Measurements from ENCODE around the gene SLC7A9.

The SLC7A9 gene

GRCh38 chr19:32863301-32863700 lies 6.3 kb downstream of the SLC7A9 start:
- TF ChIP-seq YY1 (IDR thresholded peaks at IDR 0.05; ENCODE audit: low read depth) (no peak), ZBTB7A (IDR thresholded peaks at IDR 0.05; ENCODE audit: low read depth) (no peak), EP300 (IDR thresholded peaks at IDR 0.05; ENCODE audit: borderline replicate concordance) (no peak), USF1 (IDR thresholded peaks at IDR 0.05) (no peak)

- TF ChIP-seq TAF1 (IDR thresholded peaks at IDR 0.05; ENCODE audit: low read depth) (no peak), CEBPB (IDR thresholded peaks at IDR 0.05) (no peak), EGR1 (IDR thresholded peaks at IDR 0.05) (no peak), ZBTB7A (IDR thresholded peaks at IDR 0.05; ENCODE audit: low read depth) (no peak), NFIC (IDR thresholded peaks at IDR 0.05) (no peak)
Observed at GRCh38 chr19:32862741-32863140, 6.8 kb downstream of the SLC7A9 start.

- TF ChIP-seq TCF12 (IDR thresholded peaks at IDR 0.05; ENCODE audit: low read depth) (no peak), CEBPB (IDR thresholded peaks at IDR 0.05) (no peak)
Observed at GRCh38 chr19:32862173-32862572, 7.4 kb downstream of the SLC7A9 start.

GRCh38 chr19:32861596-32861995 lies 8.0 kb downstream of the SLC7A9 start:
- no peak for TF ChIP-seq TAF1 (IDR thresholded peaks at IDR 0.05; ENCODE audit: low read depth)
- TF ChIP-seq NFIC (IDR thresholded peaks at IDR 0.05), result no peak
- TF ChIP-seq TCF12 (IDR thresholded peaks at IDR 0.05; ENCODE audit: low read depth), result no peak
- TF ChIP-seq FOXM1 (IDR thresholded peaks at IDR 0.05; ENCODE audit: borderline replicate concordance, low read depth), result no peak
- no peak for TF ChIP-seq RAD21 (IDR thresholded peaks at IDR 0.05; ENCODE audit: low read depth)
- TF ChIP-seq USF1 (IDR thresholded peaks at IDR 0.05), result no peak

- TF ChIP-seq MAX (IDR thresholded peaks at IDR 0.05) (no peak), CEBPB (IDR thresholded peaks at IDR 0.05) (no peak), RAD21 (IDR thresholded peaks at IDR 0.05; ENCODE audit: low read depth) (no peak), FOXM1 (IDR thresholded peaks at IDR 0.05; ENCODE audit: borderline replicate concordance, low read depth) (no peak), EP300 (IDR thresholded peaks at IDR 0.05; ENCODE audit: borderline replicate concordance) (no peak), ZBTB7A (IDR thresholded peaks at IDR 0.05; ENCODE audit: low read depth) (no peak), EGR1 (IDR thresholded peaks at IDR 0.05) (no peak), TAF1 (IDR thresholded peaks at IDR 0.05; ENCODE audit: low read depth) (no peak), NFIC (IDR thresholded peaks at IDR 0.05) (no peak), YY1 (IDR thresholded peaks at IDR 0.05; ENCODE audit: low read depth) (no peak), USF1 (IDR thresholded peaks at IDR 0.05) (no peak), TEAD4 (IDR thresholded peaks at IDR 0.05) (no peak), CREB1 (IDR thresholded peaks at IDR 0.05; ENCODE audit: low read depth) (no peak), REST (IDR thresholded peaks at IDR 0.05; ENCODE audit: low read depth) (no peak), TCF12 (IDR thresholded peaks at IDR 0.05; ENCODE audit: low read depth) (no peak)
Observed at GRCh38 chr19:32859591-32859990, 10.0 kb downstream of the SLC7A9 start.

- TF ChIP-seq USF1 (IDR thresholded peaks at IDR 0.05) (no peak), FOXM1 (IDR thresholded peaks at IDR 0.05; ENCODE audit: borderline replicate concordance, low read depth) (no peak), EP300 (IDR thresholded peaks at IDR 0.05; ENCODE audit: borderline replicate concordance) (no peak), NFIC (IDR thresholded peaks at IDR 0.05) (no peak), CREB1 (IDR thresholded peaks at IDR 0.05; ENCODE audit: low read depth) (no peak), YY1 (IDR thresholded peaks at IDR 0.05; ENCODE audit: low read depth) (no peak), CEBPB (IDR thresholded peaks at IDR 0.05) (no peak), REST (IDR thresholded peaks at IDR 0.05; ENCODE audit: low read depth) (no peak), EGR1 (IDR thresholded peaks at IDR 0.05) (no peak), TCF12 (IDR thresholded peaks at IDR 0.05; ENCODE audit: low read depth) (no peak), RAD21 (IDR thresholded peaks at IDR 0.05; ENCODE audit: low read depth) (no peak), MAX (IDR thresholded peaks at IDR 0.05) (no peak), TEAD4 (IDR thresholded peaks at IDR 0.05) (no peak), TAF1 (IDR thresholded peaks at IDR 0.05; ENCODE audit: low read depth) (no peak)
Observed at GRCh38 chr19:32858559-32858958, 11.0 kb downstream of the SLC7A9 start.

Measured in Ishikawa (cell line).